KMS-11 (cell line): ENCODE results near the gene TRIM58.

ENCODE experiments used
- H2AFZ ChIP-seq: fragments of 200-600 bp; sonication (generic); 2 replicates; pipeline ENCODE4 v1.6.1; 2016; ENCODE audit warnings: antibody characterized with exemption, mixed run types, low read depth
- H3K27ac ChIP-seq: fragments of 200-600 bp; sonication (generic); 2 replicates; pipeline ENCODE4 v1.6.1; 2016; ENCODE audit warnings: mild to moderate bottlenecking, mixed run types
- H3K27me3 ChIP-seq: fragments of 200-600 bp; sonication (generic); 2 replicates; pipeline ENCODE4 v1.6.1; 2017; ENCODE audit warnings: mild to moderate bottlenecking, low read depth, mixed run types, moderate library complexity; ENCODE audit not compliant: insufficient read depth
- H3K36me3 ChIP-seq: fragments of 200-600 bp; sonication (generic); 2 replicates; pipeline ENCODE4 v1.6.1; 2017; ENCODE audit warnings: mild to moderate bottlenecking, mixed run types; ENCODE audit not compliant: insufficient read depth
- H3K4me1 ChIP-seq: fragments of 200-600 bp; sonication (generic); 2 replicates; pipeline ENCODE4 v1.6.1; 2016; ENCODE audit warnings: mild to moderate bottlenecking, low read depth, mixed run types; ENCODE audit not compliant: poor library complexity, severe bottlenecking
- H3K4me2 ChIP-seq: fragments of 200-600 bp; sonication (generic); 2 replicates; pipeline ENCODE4 v1.7.0; 2016; ENCODE audit warnings: mild to moderate bottlenecking, mixed run types
- H3K4me3 ChIP-seq: fragments of 200-600 bp; sonication (generic); IDR thresholded peaks from 2 replicates; pipeline ENCODE4 v1.6.1; 2017; ENCODE audit warnings: low read depth, low read length, mixed read lengths; ENCODE audit not compliant: insufficient read depth
- H3K79me2 ChIP-seq: fragments of 200-600 bp; sonication (generic); 2 replicates; pipeline ENCODE4 v1.6.1; 2016; ENCODE audit warnings: low read depth, mixed run types; ENCODE audit not compliant: insufficient read depth
- H3K9ac ChIP-seq: fragments of 200-600 bp; sonication (generic); 2 replicates; pipeline ENCODE4 v1.6.1; 2016; ENCODE audit warnings: mild to moderate bottlenecking, mixed run types
- H4K20me1 ChIP-seq: fragments of 200-600 bp; sonication (generic); 2 replicates; pipeline ENCODE4 v1.6.1; 2016; ENCODE audit warnings: mild to moderate bottlenecking, mixed run types; ENCODE audit not compliant: insufficient read depth
- CTCF ChIP-seq: fragments of 200-600 bp; sonication (generic); conservative IDR thresholded peaks from 2 replicates; pipeline ENCODE4 v1.6.1; 2017; ENCODE audit warnings: low read depth, mild to moderate bottlenecking, antibody characterized with exemption, low read length, moderate library complexity, mixed read lengths

TRIM58 gene

GRCh38 chr1:247825362-247825761, 31.6 kb upstream of the TRIM58 start:
- Histone ChIP-seq H3K27ac (no peak overlapping the region), H4K20me1 (no peaks in the 10 kb centered on the region), H3K9ac (no peak overlapping the region), H3K79me2 (no peaks in the 10 kb centered on the region), H2AFZ (no peak overlapping the region), H3K4me2 (no peak overlapping the region), H3K36me3 (no peaks in the 10 kb centered on the region; the same call in 1 of the 2 replicates), H3K4me3 (no peak overlapping the region), H3K27me3 (no peaks in the 10 kb centered on the region), H3K4me1 (no peaks in the 10 kb centered on the region)
- TF ChIP-seq CTCF, result no peak

DNA sequence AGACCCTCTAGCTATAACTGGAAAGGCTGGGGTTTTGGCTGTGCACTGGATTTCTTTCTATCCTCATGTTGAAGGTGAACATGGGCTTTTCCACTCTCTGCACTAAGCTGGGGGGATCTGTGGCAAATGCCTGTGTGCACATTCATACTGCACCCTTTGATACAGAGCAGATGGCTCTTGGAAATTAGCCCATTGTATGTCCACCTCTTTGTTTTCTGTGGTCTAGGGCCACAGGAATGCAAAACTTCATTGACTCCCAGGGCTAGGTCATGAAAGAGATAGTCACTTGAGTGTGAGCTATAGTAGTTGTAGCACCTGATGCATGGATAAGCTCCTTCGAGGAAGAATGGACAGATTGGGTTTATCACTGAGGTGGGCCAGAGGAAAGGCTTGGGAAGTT, 27.3 kb upstream of the TRIM58 start:
- Histone ChIP-seq H4K20me1 (no peaks in the 10 kb centered on the region), H3K4me3 (no peak overlapping the region), H3K4me1 (no peaks in the 10 kb centered on the region), H3K79me2 (no peaks in the 10 kb centered on the region), H3K4me2 (no peak overlapping the region), H3K27me3 (no peaks in the 10 kb centered on the region), H3K9ac (no peak overlapping the region), H3K27ac (no peak overlapping the region), H3K36me3 (no peaks in the 10 kb centered on the region; the same call in 1 of the 2 replicates), H2AFZ (no peak overlapping the region)
- no peak for TF ChIP-seq CTCF

DNA sequence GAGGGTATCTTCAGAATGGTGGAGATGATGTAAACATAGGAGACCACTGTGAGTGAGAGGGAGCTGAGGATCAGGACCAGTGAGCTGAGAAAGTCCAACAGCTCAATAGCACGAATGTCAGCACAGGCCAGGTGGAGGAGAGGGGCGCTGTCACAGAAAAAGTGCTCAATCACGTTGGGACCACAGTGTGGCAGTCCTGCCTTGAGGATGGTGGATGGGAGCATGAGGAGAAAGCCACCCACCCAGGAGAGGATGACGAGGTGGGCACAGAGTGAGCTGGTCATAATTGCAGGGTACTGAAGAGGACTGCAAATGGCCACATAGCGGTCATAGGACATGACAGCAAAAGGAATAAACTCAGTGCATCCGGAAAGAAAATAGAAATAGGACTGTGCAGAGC, 23.4 kb upstream of the TRIM58 start:
- H3K4me3 ChIP-seq, result no peak overlapping the region
- no peak overlapping the region for H3K27ac ChIP-seq
- no peaks in the 10 kb centered on the region for H3K79me2 ChIP-seq
- H3K9ac ChIP-seq, result no peak overlapping the region
- no peaks in the 10 kb centered on the region for H4K20me1 ChIP-seq
- no peaks in the 10 kb centered on the region for H3K27me3 ChIP-seq
- no peak overlapping the region for H3K4me2 ChIP-seq
- H3K36me3 ChIP-seq, result no peaks in the 10 kb centered on the region
- no peaks in the 10 kb centered on the region for H3K4me1 ChIP-seq
- TF ChIP-seq CTCF, result no peak
- no peak overlapping the region for H2AFZ ChIP-seq

DNA sequence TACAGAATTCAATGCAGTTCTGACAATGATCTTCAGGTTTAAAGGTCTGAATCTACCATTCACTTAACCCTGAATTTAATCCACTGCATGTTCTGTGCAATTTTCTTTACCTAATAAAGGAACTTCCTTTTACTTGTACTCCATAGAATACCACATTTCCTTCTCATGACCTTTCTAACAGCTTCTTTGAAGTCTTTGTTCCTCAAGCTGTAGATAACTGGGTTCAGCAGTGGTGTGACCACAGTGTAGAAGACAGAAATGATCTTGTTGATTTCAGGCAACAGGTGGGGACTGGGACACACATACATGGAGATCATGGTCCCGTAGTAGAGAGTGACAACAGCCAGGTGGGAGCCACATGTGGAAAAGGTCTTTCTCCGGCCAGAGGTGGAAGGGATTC, 16.2 kb upstream of the TRIM58 start:
- no peak overlapping the region for H3K27ac ChIP-seq
- H3K4me2 ChIP-seq, result no peak overlapping the region
- no peak overlapping the region for H3K9ac ChIP-seq
- H3K4me3 ChIP-seq, result no peak overlapping the region
- H3K4me1 ChIP-seq, result no peaks in the 10 kb centered on the region
- no peak overlapping the region for H2AFZ ChIP-seq
- H3K27me3 ChIP-seq, result no peaks in the 10 kb centered on the region
- no peaks in the 10 kb centered on the region for H4K20me1 ChIP-seq
- H3K36me3 ChIP-seq, result no peaks in the 10 kb centered on the region
- no peak for TF ChIP-seq CTCF
- no peaks in the 10 kb centered on the region for H3K79me2 ChIP-seq
